Epithelial cell of prostate (primary cell): ENCODE data around the gene CACNA1I.

Source experiments
- DNase-seq: peaks from one replicate; pipeline ENCODE4 v3.0.0-alpha.2; 2011; ENCODE audit warnings: low read depth, low spot score
- H3K27ac ChIP-seq: fragments of 450-650 bp; 2 replicates; pipeline ENCODE4 v1.5.1; 2017; ENCODE audit warnings: mild to moderate bottlenecking

CACNA1I gene

GRCh38 chr22:39712081-39712480 lies 141.5 kb downstream of the CACNA1I start:
- H3K27ac ChIP-seq, result no peak overlapping the region
- DNase-seq, result no peak

- no peak for DNase-seq
- H3K27ac ChIP-seq, result no peak overlapping the region
Observed at GRCh38 chr22:39712751-39713525, 142.4 kb downstream of the CACNA1I start.

- DNase-seq, result no peak
- H3K27ac ChIP-seq, result no peak overlapping the region
Observed at GRCh38 chr22:39713799-39714290, 143.3 kb downstream of the CACNA1I start.

GRCh38 chr22:39714321-39714720 lies 143.8 kb downstream of the CACNA1I start:
- no peak overlapping the region for H3K27ac ChIP-seq
- no peak for DNase-seq

GRCh38 chr22:39715778-39716495 lies 145.4 kb downstream of the CACNA1I start:
- DNase-seq, result no peak
- no peak overlapping the region for H3K27ac ChIP-seq

- no peak overlapping the region for H3K27ac ChIP-seq
- DNase-seq, result no peak
Observed at GRCh38 chr22:39716534-39716933, 146.0 kb downstream of the CACNA1I start.

GRCh38 chr22:39717099-39717498 lies 146.5 kb downstream of the CACNA1I start:
- no peak overlapping the region for H3K27ac ChIP-seq
- no peak for DNase-seq

GRCh38 chr22:39718206-39718605 lies 147.7 kb downstream of the CACNA1I start:
- DNase-seq, result no peak

GRCh38 chr22:39718921-39719475 lies 148.4 kb downstream of the CACNA1I start:
- H3K27ac ChIP-seq, result no peak overlapping the region
- no peak for DNase-seq

More at GRCh38 chr22:39718206-39718605, 147.7 kb downstream of the CACNA1I start:
- no peak overlapping the region for H3K27ac ChIP-seq

- H3K27ac ChIP-seq, result no peak overlapping the region
- no peak for DNase-seq
Observed at GRCh38 chr22:39719559-39720450, 149.3 kb downstream of the CACNA1I start.

- DNase-seq, result no peak
- no peak overlapping the region for H3K27ac ChIP-seq
Observed at GRCh38 chr22:39721206-39722031, 150.9 kb downstream of the CACNA1I start.

GRCh38 chr22:39722032-39722325 lies 151.4 kb downstream of the CACNA1I start:
- DNase-seq, result no peak
- no peak overlapping the region for H3K27ac ChIP-seq

- no peak for DNase-seq
- H3K27ac ChIP-seq, result no peak overlapping the region
Observed at GRCh38 chr22:39722501-39722900, 151.9 kb downstream of the CACNA1I start.

- no peak for DNase-seq
- H3K27ac ChIP-seq, result no peak overlapping the region
Observed at GRCh38 chr22:39723463-39723862, 152.9 kb downstream of the CACNA1I start.

- no peak overlapping the region for H3K27ac ChIP-seq
- DNase-seq, result no peak
Observed at GRCh38 chr22:39723899-39724351, 153.4 kb downstream of the CACNA1I start.

- H3K27ac ChIP-seq, result no peak overlapping the region
- no peak for DNase-seq
Observed at GRCh38 chr22:39724390-39724789, 153.8 kb downstream of the CACNA1I start.

- H3K27ac ChIP-seq, result no peak overlapping the region
- DNase-seq, result no peak
Observed at GRCh38 chr22:39724857-39725256, 154.3 kb downstream of the CACNA1I start.

GRCh38 chr22:39725351-39726035 lies 154.9 kb downstream of the CACNA1I start:
- DNase-seq, result no peak
- no peak overlapping the region for H3K27ac ChIP-seq

- no peak for DNase-seq
Observed at GRCh38 chr22:39727541-39727940, 157.0 kb downstream of the CACNA1I start.

More at GRCh38 chr22:39727541-39727940, 157.0 kb downstream of the CACNA1I start:
- H3K27ac ChIP-seq, result no peak overlapping the region
